Kidney capillary endothelial cell (primary cell): Measurements from ENCODE around the gene ONECUT1.

Experiments used
- DNase-seq: peaks from one replicate; pipeline ENCODE4 v3.0.0-alpha.2; 2018; ENCODE audit warnings: low spot score

Gene ONECUT1

DNA sequence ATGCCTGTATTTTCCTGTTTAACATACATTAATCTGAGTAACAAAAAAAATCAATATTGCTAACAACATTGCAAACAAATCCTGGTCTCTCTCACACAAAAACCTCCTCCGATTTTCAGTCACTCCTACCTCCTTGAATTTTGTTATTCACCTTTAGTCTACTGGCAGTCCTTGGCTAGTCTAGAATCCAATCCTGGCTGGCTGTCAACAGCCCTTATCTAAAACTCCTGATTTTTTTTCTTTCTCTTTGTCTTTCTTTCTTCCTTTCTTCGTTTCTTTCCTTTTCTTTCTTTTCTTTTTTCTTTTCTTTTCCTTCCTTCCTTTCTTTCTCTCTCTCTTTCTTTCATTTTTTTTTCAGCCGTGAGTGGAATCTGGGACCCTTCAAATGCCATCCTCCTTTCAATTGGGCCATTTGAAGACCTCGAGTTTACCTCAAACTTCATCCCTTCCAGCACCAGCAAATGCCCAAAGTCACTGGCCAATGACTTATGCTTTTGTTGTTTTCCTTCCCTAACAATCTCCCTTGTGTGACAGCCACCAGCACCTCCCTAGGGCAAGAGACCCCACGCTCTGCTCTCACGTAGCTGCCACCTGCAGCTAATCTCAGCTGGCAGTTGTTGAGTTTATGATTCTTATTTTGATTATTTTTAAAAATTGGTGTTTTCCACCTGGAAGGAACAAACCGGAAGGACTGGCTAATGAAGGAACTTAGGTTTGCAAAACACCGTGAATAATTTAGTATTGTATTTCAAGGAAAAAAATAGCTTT lies 6.8 kb upstream of the ONECUT1 start:
- DNase-seq = no peak

DNA sequence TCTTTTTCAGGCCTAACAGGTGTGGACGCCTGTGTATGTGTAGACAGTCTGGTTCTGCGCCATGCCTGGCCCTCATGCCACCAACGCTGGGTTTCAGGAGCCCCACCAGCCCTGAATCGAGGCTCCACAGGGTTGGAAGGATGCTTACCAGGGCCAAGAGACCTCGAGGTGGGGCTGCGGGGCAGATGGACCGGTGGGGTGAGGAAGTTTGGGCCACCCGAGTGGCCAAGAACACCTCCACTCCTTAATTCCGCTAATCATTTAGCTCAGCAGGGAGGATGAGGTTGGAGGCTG lies 6.0 kb upstream of the ONECUT1 start:
- no peak for DNase-seq

DNA sequence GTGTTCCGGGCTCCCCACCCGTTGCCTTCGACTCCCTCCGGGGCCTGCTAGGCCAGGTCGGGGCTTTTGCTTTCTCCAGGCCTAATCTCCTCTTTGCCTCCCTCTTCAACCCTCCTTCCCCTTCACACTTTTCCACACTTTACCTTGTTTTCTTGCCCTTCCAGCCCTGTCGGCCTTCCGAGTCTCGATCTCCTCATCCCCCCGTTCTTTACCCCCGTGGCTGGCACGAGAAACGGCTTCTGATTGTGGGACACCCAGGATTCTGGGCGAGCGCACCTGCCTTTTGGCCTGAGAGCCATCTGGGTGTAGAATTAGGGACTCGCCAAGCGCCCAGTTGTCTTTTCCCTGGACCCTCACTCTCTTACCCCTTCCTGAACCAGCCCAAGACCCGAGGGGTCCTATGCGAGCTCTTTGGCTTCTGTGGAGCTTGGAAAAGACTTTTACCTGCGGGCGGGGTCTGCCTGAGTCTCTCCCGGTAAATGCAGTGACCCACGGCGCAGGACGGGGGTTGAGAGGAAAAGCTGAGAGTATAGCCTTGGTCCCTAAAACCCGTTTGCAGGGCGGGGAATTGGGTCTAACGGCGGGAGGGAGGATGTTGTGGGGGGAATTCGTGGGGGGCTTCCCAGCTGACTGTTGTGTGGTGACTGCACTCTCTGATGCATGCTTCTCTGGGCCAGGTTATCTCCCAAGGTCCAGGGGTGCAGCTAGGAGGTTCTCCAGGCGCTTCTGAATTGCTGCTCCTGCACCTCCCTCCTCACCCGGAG lies 5.5 kb upstream of the ONECUT1 start:
- no peak for DNase-seq

DNA sequence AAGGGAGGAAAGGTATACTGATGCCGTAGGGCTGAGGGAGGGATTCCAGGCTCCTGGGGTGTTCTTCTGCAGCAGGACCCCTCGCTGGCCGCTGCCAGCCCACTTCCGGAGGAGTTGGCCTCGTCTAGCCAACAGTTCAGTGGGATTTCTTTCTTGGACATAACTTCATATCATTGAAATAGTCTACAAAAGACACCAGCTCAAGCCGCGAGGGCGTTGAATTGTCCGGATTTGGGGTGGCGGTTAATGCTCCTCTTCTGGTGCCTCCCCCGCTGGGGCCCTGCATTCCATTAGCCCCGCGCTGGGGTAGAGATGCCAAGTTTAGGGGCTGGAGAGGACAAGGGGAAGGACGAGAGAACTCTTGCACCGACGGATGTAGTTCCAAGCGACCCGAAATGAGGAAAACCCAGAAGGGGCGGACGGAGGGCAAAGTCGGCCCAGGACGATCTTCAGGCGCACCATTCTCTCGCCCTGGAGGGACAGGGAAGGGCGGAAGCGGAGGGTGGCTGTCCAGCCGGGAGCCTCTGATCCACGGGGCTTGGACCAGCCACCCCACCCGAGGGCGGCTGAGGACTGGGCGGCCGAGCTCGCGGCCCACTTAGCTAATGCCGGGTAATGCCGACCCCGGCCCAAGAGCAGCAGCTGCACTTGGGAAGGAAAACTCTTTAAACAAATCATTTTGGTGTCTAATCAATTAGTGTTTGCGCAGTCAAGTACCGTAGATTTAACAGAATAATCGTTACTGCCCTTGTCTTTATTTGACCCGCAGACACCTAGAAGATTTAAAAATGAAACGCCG lies 4.7 kb upstream of the ONECUT1 start:
- no peak for DNase-seq

DNA sequence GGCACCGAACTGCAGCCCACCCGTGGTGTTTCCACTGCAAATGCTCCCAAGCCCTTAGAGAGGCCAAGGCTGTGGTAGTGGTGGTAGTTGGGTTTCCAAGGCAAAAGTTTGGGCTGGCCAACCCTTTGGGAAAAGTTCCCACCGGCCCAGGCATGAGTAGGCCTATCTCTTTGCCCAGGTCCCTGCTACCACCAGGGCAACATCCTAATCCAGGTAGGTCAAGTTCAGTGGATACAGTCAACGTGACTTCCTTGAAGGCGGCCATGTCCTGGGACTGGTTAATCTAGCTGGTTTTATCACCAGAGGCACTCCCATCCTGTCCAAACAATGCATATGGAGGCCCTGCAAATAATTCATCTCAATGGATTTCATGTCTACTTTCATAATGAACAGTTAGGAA lies 1.6 kb upstream of the ONECUT1 start:
- no peak for DNase-seq

DNA sequence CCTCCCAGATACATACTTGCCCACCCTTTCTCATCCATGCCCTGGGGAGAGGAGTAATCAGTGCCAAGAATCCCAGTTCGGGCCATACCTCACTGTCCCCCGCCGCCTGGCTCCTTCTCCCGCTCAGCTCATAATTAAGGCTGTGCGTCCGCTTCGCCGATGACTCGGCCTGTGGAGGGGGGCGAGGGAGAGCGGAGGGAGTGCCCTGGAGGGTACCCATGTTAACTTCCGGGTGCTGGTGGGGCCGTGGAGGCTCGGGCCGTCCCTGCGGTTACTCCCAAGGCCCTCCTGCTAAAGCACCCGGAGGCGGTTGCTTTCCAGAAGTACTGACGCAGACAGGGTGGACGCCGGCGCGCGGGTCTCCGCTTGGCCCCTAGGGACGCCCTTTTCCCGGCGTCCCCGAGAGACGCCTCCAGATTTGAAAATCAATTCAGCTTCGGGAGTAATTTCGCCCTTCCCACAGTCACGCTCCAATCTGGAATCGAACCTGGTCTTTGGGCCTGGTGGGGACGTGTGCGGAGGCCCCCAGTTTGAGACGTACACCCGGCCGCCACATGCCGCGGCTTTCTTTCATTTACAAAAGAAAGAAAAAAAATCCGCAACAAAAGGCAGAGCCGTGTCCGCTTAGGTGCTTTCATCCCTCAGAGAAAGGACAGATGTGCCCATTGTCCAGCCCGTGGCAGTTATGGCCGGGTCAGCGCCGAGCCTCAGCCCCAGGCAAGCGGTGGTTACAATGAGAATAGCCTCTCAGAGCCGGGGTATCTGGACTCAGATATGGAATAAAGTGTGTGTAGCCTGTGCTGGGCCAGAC lies 1.0 kb upstream of the ONECUT1 start:
- DNase-seq = no peak

DNA sequence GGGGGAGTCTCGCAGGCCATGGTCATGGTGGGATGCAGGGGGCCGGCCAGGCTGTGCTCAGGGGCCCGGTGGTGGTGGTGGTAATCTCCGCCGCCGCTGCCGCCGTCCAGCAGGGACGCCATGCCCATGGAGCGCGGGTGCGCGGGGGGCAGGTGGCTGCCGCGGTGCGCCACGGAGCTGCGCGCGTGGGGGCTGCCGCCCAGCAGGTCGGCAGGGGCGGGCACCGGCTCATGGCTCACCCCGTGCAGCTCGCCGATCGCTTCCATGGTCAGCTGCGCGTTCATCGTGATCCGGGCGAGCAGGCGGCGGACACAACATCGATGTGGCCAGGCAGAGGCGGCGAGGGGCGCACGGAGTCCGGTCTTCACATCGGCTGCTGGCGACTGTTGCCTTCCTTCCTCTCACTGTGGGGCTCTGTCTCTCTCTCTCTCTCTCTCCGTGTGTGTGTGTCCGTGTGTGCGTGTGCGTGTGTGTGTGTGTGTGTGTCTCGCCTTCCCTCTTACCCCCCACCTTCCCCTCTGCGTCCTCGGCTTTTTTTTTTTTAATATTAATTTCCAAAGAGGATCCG lies 451 bp downstream of the ONECUT1 start:
- no peak for DNase-seq

DNA sequence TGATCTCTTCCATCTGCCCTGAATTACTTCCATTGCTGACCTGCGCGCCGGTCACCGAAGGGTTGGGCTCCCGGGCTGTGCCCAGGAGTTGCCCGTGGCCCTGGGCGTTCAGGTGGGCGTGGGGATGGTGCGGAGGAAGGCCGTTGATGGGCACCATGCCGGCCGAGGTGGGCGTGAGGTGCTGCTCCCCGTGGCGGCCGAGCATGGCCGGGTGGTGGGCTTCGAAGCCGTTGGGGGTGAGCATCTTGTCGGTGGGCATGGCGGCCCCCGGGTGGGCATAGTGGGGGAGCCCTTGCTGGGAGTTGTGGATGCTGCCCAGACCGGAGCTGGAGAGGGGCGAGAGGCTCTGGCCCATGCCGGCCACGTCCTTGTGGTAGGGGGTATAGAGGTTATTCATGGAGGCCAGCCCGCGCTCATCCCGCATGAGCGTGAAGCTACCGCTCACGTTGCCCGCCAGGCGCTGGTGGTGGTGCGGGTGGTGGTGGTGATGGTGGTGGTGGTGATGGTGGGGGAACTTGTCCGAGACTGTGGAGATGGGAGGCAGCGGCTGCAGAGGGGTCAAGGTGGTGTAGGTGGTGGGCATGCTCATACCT lies 1.0 kb downstream of the ONECUT1 start:
- no peak for DNase-seq

DNA sequence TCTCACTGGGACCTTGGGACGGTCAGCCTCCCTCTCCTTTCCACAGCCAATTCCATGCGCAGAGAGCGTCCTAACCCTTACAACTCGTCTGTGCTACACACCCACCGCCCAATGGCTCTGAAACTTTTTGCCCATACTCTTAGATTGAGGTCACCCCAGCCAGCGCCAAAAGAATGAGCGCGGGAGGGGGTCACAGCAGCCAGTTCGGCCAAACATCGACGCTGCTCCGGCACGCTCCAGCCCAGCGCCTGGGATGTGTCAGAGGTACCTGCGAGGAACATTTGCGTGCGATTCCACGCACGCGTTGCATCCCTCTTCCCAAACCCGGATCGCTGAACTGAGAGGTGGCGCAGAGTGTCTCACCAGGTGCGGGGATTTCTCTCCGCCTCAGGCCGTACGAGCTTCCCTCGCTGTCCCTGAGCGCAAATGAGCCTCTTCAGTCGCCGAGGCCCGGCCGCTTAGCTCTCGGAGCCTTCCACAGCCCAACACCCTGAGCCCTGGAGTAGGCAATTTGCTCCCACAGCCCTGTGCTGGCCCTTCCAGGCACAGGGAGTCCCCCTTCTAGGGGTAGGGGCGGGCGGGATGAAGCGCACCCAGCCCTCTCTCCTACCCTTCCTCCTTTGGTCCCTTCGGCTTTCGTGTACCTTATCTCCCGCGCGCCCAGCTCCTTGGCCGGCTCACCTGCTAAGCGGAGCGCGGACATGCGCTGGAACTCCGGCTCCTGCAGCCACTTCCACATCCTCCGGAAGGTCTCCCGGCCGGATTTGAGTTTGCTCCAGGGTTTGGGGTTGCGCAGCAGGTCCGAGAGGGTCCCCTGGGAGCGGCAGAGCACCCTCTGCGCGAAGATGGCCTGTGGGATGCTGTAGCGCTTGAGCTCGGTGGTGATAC lies 1.8 kb downstream of the ONECUT1 start:
- no peak for DNase-seq

DNA sequence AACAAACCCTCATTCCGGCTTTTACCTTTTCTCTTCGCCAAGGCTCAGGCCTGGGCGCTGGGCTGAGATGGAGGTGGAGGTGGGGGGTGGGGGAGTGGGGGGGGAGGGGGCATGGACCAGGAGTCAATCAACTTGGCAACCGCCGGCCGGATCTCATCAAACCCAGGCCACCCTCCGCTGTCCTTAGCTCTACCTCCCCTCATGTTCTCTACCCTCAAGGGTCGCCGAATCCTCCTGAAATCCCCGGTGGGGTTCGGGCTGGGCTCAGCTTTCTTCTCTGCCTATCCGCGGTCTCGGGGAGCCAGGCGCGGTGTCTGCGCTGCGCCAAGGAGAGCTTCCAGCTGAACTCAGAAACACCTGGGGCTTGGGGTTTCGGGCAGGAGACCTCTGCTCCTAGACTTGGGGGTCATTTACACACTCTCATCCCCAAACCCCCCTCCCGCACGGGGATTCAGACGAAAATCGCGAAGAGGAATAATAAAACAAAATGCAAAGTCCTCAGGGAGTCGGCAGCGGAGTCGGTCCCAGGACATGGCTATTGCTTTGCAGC lies 2.5 kb downstream of the ONECUT1 start:
- DNase-seq = no peak

DNA sequence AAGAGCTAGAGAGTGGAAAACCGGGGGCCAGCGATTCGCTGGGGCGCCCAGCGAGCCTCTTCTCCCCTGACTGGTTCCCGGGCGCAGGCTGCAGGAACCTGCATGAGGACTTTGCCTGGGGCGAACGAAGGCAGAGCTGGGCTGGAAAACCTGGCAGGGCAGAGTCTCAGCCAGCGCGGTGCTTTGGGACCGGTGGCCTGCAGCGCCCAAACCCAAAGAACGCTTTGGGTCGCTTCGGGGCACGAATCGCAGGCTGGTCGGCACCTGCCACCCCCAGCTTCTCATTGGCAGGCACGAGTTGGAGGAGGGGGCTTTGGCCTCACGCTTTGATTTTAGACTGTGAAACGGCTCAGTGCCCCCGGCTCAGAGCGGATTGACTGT lies 3.0 kb downstream of the ONECUT1 start:
- no peak for DNase-seq

DNA sequence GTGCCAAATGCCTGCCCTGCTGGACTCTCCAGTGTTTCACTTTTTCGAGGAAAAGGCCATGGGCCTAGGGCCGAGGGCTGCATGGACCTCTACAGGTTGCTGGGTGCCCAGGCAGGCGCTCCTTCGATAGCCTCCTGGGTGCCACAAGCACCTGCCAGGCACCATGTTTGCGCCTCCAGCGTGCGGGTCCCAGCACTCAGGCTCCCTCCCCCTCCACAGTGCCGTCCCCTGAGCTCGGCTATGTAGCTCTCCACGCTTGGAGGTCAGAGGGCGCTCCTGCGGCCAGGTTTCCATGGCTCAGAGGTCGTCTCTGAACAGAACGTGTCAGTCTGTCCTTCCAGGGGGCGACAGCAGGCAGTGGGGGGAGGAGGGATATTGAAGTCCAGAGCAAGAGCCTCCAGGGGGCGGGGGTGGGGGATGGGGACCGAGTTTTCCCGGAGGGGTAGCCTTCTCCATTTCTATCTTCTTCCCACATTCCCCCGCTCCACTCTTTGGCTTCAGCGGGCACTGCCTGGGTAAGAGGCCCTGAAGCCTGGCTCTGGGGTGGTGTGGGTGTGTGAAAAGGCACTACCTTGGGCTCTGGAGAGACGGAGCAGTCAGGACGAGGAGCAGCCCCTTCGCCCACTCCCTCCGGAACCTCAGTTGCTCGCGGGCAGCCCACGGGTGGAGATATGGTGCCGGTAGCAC lies 3.6 kb downstream of the ONECUT1 start:
- DNase-seq = no peak

DNA sequence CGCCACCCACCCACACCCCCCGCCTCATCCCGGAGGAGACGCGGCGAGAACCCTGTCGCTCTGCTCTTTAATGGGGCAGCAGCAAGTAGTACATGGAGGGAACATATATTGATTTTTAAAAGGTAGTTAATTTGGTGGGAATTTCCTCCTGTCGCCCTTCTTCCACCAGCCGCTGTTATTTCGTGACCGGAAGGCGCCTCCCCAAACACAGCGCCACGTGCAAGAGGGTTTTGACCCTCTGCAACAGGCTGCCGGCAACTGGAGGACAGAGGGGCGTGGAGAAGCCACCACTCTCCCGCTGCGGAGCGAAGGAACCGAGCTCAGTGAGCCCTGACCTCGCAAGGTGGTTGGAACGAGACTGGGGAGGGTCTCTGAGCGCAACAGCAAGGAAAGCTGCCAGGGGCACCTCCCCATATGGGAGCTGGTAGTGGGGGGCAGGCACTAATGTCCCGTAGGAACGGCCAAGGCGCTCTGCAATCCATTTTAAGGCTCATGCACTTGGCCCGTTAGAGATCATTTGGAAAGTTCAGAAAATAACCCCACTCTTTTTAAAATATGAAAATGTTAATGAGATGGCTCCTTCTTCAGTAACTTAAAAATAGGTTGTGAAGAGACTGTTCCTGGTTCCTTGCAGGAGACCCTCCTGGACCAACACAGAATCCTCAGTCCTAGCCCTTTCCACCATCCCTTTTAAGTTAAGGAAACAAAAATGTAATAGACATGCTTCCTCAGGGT lies 4.3 kb downstream of the ONECUT1 start:
- DNase-seq = no peak

DNA sequence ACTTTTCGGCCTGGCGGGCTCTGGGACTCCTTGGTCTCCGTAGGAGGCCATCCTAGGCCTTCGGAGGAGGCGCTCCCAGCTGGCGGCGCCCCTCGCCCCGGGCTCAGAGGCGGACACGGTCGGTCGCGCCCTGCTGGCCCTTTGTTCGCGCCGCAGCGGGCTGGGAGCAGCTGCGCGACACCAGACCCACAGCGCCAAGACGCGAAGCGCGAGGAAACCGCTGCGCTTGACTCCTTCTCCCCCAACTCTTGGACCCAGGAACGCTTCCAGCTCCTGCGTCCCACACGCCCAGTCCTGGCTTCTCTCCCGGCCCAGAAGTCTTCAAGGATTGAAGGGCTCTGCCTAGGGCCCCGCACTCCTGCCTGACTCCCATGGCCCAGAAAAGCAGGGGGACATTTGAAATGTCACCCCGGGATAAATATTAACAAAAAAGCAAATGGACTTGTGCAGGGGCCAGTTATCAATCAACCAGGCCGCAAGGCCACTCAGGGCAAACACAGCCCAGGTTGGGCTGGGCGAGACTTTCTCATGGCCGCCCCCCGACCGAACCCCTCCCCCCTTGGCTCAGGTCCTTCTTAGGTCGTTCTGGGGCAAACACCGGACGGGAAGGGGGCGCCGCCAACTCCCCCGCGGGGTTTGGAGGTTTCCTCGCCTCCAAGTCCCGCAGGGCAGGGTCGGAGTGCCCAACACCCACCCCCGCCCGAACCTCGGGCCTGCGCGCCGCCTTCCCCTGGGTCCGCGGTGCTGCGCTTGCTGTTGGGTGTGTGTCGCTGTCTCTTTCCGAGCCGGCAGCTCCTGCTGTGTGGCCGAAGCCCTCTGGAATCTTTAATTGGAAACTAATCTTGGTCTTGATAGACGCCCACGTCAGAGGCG lies 5.1 kb downstream of the ONECUT1 start:
- DNase-seq = no peak

DNA sequence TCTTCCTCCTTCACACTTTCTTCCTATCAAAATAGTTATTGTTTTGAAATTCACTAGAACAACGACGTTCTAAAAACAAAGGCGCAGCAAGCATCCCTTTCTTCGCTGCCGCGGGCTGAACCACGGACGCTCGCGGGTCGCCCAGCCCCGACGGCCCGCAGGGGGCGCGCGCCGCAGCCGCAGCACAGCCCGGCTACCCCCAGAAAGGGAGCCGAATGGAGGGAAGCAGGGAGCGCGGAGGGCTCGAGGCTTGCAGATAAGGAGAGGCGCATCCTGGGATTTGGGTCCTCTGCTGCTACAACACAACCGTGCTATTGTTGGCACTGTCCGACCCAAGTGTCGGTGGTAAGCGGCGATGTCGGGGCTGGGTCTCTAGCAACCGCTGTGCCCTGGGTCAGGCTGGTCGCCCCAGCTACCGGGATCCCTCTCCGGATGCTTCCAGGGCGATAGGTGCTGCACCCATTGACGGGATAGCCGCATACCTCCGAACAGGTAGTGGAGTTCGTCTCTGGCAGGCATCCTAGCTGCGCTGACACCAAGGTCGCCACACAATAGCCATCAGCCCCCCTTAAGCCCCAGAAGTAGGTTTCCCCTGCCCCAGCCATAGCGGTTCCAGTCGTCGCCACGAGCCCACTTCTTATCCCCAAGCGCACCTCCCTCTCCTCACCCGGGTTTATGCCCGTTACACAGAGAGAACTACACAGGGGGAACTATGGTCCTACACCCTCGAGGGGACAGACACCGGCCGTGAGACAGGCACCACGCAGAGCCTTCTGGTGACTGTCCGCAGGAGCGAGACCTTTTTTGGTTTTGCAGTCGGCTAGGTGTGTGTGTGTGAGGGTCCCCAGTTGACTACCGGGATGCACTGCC lies 6.0 kb downstream of the ONECUT1 start:
- no peak for DNase-seq

DNA sequence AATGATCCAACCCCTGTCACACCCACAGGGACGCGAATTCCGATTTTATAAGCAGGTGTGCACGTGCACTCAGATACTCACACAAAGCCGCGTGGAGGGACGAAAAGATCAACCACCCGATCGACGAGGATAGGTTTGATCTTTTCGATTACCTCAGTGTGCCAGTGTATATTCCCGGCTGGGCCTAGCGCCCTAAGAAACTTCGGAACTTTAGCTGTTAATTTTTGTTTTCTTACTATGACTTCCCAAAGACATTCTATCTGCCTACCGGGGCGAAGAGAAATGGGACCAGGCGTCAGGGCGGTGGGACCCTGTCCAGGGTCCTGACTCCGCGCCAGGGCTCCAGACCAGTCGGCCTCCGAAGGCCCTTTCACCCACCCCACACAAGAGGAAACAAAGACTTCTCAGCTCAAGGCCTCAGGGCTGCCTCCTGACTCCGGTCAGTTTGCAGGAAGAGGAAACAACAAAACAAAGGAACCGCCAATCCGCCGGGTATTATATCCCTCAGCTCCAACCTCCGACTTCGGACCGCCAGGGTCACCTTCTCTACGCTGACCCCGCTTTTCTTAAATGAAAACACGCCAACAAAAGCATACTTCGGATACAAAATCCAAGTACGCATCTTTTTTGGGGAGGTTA lies 6.8 kb downstream of the ONECUT1 start:
- DNase-seq = peak; percentile 52
